GM12875 (cell line): ENCODE data around the gene NAXD.

Experiments used
- H3K4me3 ChIP-seq: one replicate; pipeline ENCODE4 v1.5.1; 2011; ENCODE audit warnings: low read depth, low read length, control low read depth
- TF ChIP-seq, protein P1 (sequence below): IDR thresholded peaks from 2 replicates; pipeline ENCODE4 v1.5.1; 2011; ENCODE audit warnings: low read depth, mild to moderate bottlenecking, control low read depth, inconsistent platforms, low read length, moderate library complexity, borderline replicate concordance; ENCODE audit not compliant: insufficient read depth

Gene NAXD

GRCh38 chr13:110636053-110636475 is 20.7 kb downstream of the NAXD start:
- TF ChIP-seq, protein P1, sequence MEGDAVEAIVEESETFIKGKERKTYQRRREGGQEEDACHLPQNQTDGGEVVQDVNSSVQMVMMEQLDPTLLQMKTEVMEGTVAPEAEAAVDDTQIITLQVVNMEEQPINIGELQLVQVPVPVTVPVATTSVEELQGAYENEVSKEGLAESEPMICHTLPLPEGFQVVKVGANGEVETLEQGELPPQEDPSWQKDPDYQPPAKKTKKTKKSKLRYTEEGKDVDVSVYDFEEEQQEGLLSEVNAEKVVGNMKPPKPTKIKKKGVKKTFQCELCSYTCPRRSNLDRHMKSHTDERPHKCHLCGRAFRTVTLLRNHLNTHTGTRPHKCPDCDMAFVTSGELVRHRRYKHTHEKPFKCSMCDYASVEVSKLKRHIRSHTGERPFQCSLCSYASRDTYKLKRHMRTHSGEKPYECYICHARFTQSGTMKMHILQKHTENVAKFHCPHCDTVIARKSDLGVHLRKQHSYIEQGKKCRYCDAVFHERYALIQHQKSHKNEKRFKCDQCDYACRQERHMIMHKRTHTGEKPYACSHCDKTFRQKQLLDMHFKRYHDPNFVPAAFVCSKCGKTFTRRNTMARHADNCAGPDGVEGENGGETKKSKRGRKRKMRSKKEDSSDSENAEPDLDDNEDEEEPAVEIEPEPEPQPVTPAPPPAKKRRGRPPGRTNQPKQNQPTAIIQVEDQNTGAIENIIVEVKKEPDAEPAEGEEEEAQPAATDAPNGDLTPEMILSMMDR, result no peak
- no peak overlapping the region for H3K4me3 ChIP-seq

DNA sequence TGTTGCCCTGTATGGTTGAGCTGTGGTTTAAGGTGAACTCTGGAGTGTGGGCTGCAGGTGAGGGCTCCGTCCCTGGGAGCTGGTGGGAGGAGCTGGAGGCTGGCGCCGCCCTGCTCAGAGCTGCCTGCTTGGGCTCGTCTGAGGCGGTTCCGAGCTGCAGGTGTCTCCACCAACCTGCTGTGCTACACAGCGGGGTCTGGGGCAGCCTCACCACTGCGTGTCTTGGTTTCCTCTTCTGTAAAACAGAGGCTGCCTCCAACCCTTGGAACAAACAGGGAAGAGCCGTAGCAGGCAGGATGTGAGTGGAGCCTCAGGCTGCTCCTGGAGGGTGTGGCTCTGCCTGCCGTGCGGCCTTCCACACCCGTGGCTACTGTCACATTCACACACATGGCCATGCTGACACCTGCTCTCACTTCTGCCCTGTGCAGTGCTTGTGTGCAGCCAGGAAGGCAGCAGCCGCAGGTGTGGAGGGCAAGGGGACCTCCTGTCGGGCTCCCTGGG is 21.4 kb downstream of the NAXD start:
- H3K4me3 ChIP-seq, result no peak overlapping the region
- TF ChIP-seq, protein P1, result no peak

DNA sequence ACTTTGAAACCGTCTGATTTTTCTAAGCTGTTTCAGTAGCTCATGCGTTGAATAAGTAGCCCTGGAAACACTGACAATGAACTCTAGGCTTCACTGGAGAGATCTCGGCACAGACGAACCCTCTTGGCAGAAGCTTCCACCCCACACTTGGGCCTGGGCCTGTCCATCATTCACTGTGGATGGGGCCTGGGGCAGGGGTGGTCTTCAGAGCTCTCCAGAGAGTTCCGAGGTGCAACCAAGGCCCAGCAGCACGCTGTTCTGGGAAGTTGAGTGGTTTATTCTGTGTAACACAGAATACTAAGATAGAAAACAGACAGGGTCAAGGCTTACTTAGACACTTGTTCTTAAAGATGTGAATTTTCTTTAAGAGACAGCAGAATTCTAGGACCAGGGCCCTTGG is 21.9 kb downstream of the NAXD start:
- H3K4me3 ChIP-seq, result no peak overlapping the region
- TF ChIP-seq, protein P1, result no peak

- TF ChIP-seq, protein P1, result no peak
Observed at GRCh38 chr13:110637747-110638146, 22.4 kb downstream of the NAXD start.

GRCh38 chr13:110638257-110638656 is 22.9 kb downstream of the NAXD start:
- TF ChIP-seq, protein P1, result no peak

More at GRCh38 chr13:110637747-110638146, 22.4 kb downstream of the NAXD start:
- H3K4me3 ChIP-seq, result no peak overlapping the region

GRCh38 chr13:110638814-110639806 is 23.8 kb downstream of the NAXD start:
- no peak overlapping the region for H3K4me3 ChIP-seq
- TF ChIP-seq, protein P1, result no peak

More at GRCh38 chr13:110638257-110638656, 22.9 kb downstream of the NAXD start:
- no peak overlapping the region for H3K4me3 ChIP-seq
